ENCODE measurements around the gene HDGFL3.

GRCh38 chr15:83174891-83175290 lies 32.7 kb downstream of the HDGFL3 start:
- TF ChIP-seq, protein P1, sequence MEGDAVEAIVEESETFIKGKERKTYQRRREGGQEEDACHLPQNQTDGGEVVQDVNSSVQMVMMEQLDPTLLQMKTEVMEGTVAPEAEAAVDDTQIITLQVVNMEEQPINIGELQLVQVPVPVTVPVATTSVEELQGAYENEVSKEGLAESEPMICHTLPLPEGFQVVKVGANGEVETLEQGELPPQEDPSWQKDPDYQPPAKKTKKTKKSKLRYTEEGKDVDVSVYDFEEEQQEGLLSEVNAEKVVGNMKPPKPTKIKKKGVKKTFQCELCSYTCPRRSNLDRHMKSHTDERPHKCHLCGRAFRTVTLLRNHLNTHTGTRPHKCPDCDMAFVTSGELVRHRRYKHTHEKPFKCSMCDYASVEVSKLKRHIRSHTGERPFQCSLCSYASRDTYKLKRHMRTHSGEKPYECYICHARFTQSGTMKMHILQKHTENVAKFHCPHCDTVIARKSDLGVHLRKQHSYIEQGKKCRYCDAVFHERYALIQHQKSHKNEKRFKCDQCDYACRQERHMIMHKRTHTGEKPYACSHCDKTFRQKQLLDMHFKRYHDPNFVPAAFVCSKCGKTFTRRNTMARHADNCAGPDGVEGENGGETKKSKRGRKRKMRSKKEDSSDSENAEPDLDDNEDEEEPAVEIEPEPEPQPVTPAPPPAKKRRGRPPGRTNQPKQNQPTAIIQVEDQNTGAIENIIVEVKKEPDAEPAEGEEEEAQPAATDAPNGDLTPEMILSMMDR (IDR thresholded peaks at IDR 0.05; ENCODE audit: poor library complexity) = no peak
- TF ChIP-seq EZH2phosphoT487 (IDR thresholded peaks at IDR 0.05; ENCODE audit: low read depth, severe bottlenecking, unreplicated experiment) (no peak), EZH2 (IDR thresholded peaks at IDR 0.05; ENCODE audit: borderline replicate concordance) (no peak)

Data from hepatocyte (in vitro differentiated cells).